GM12875 (cell line): ENCODE measurements around the gene FAM13A.

Experiments
- H3K4me3 ChIP-seq: one replicate; pipeline ENCODE4 v1.5.1; 2011; ENCODE audit warnings: low read depth, low read length, control low read depth
- CTCF ChIP-seq: IDR thresholded peaks from 2 replicates; pipeline ENCODE4 v1.5.1; 2011; ENCODE audit warnings: low read depth, mild to moderate bottlenecking, control low read depth, inconsistent platforms, low read length, moderate library complexity, borderline replicate concordance; ENCODE audit not compliant: insufficient read depth

FAM13A gene

GRCh38 chr4:88734403-88734949, 322.5 kb downstream of the FAM13A start:
- TF ChIP-seq CTCF: no peak
- no peak overlapping the region for H3K4me3 ChIP-seq

- H3K4me3 ChIP-seq: no peak overlapping the region
- no peak for TF ChIP-seq CTCF
Observed at GRCh38 chr4:88732714-88733368, 324.1 kb downstream of the FAM13A start.

GRCh38 chr4:88731381-88731780, 325.6 kb downstream of the FAM13A start:
- H3K4me3 ChIP-seq: no peak overlapping the region
- TF ChIP-seq CTCF: no peak

GRCh38 chr4:88730811-88731210, 326.2 kb downstream of the FAM13A start:
- no peak for TF ChIP-seq CTCF
- H3K4me3 ChIP-seq: no peak overlapping the region

GRCh38 chr4:88729146-88729760, 327.7 kb downstream of the FAM13A start:
- no peak overlapping the region for H3K4me3 ChIP-seq
- no peak for TF ChIP-seq CTCF

- H3K4me3 ChIP-seq: no peak overlapping the region
- no peak for TF ChIP-seq CTCF
Observed at GRCh38 chr4:88728146-88728545, 328.8 kb downstream of the FAM13A start.

GRCh38 chr4:88725986-88726385, 331.0 kb downstream of the FAM13A start:
- TF ChIP-seq CTCF: no peak
- H3K4me3 ChIP-seq: no peak overlapping the region
